ENCODE results near the gene SLC39A1. TPM values are rescaled to one million over a fixed set of nuclear protein-coding genes. Genes with fewer than 3 reads are reported as not detected.

SLC39A1 gene
- total and polyA plus RNA-seq, 2 of the 4 experiments (the other 2 are of a cell fraction): 89.1 to 97.7 TPM

- Histone ChIP-seq H2BK5ac (ENCODE audit: low read depth, low read length, poor library complexity, severe bottlenecking) (peak within 1 kb of the TSS; percentile 94), H3K27me3 (ENCODE audit: control insufficient read depth, insufficient read depth, low read length) (no peaks in the 10 kb centered on the region), H3K9me3 (ENCODE audit: control insufficient read depth, insufficient read depth, low read length) (no peaks in the 10 kb centered on the region), H2AK9ac (replicated peaks; ENCODE audit: low read depth, low read length, poor library complexity) (peak within 1 kb of the TSS; percentile 99), H3K56ac (ENCODE audit: extremely low read depth, insufficient read depth, low read length) (peak within 1 kb of the TSS; percentile 94), H2AK5ac (ENCODE audit: low read depth, low read length) (peak within 1 kb of the TSS; percentile 98), H4K91ac (ENCODE audit: insufficient read depth, low read depth, low read length) (peak within 1 kb of the TSS; percentile 93), H2BK15ac (ENCODE audit: low read depth, low read length) (no peak within 1 kb of the TSS; the same call in 2 of the 3 replicates), H4K8ac (ENCODE audit: low read depth in 2 of 2, low read length in 2 of 2) (peak within 1 kb of the TSS; percentile 6 to 99), H3K4me2 (ENCODE audit: low read depth, low read length) (peak within 1 kb of the TSS; percentile 86), H2BK120ac (ENCODE audit: low read depth, low read length) (peak within 1 kb of the TSS; percentile 64; the same call in 1 of the 2 replicates), H3K4me3 (ENCODE audit: insufficient read depth, low read depth, low read length) (peak within 1 kb of the TSS; percentile 57), H4K5ac (ENCODE audit: low read depth, low read length) (peak within 1 kb of the TSS; percentile 63), H3K9me1 (ENCODE audit: insufficient read depth, low read length) (peaks cover 4% of the 10 kb centered on the region; the same call in 1 of the 2 replicates), H3K27ac (ENCODE audit: insufficient read depth, low read length) (peak within 1 kb of the TSS; percentile 83), H2BK20ac (ENCODE audit: low read depth, low read length) (peak within 1 kb of the TSS; percentile 41; the same call in 1 of the 2 replicates), H3K14ac (replicated peaks; ENCODE audit: low read depth, low read length) (peak within 1 kb of the TSS; percentile 100), H3K4me1 (ENCODE audit: control insufficient read depth, insufficient read depth, low read length) (0 out of 2 replicates have a peak, but pooled peaks cover 2% of the 10 kb centered on the region), H3K36me3 (ENCODE audit: control insufficient read depth, insufficient read depth, low read length) (peaks cover 27% of the 10 kb centered on the region), H3K23ac (ENCODE audit: low read depth, low read length) (peak within 1 kb of the TSS; percentile 99), H4K20me1 (ENCODE audit: insufficient read depth, low read length) (peaks cover 23% of the 10 kb centered on the region; the same call in 1 of the 2 replicates), H2AFZ (replicated peaks; ENCODE audit: low read length, poor library complexity) (peak within 1 kb of the TSS; percentile 88), H3K4ac (ENCODE audit: low read depth, low read length) (peak within 1 kb of the TSS; percentile 99), H3K9ac (ENCODE audit: low read depth, low read length) (peak within 1 kb of the TSS; percentile 86), H3K79me1 (ENCODE audit: low read depth in 1 of 2, low read length in 2 of 2) (peaks cover 21 to 44% of the 10 kb centered on the region in 2 experiments), H3K18ac (ENCODE audit: low read depth, low read length) (peak within 1 kb of the TSS; percentile 56)
- dilution Hi-C loops (cut with HindIII; ENCODE audit: low sequenced_read_pairs, unreplicated experiment) (no loop called here), in situ Hi-C loops (cut with MboI; ENCODE audit: low sequenced_read_pairs) (no loop called here), intact Hi-C loops (cut with micrococcal nuclease) (loop anchor here (2.0 kb wide), 2 partner anchors 166 to 192 kb away; no protein-coding TSS in a partner anchor)
- peak; percentile 55 for ATAC-seq (ENCODE audit: low read depth)
- peak; percentile 99 for DNase-seq
- POLR2A ChIA-PET (ENCODE audit: unreplicated experiment): interaction anchor here (0.5 to 1.0 kb wide), 11 partner anchors 9 to 263 kb away, joined by 3 to 18 read pairs (median 4); partner anchors contain the start of genes CREB3L4, CRTC2 and INTS3
- WGBS, 2 experiments (ENCODE audit: extremely low coverage in 2 of 2, insufficient read length in 1 of 2): 0% methylated on average over 2 of the region's 36 CpGs; no CpG with 5 or more reads in 1 of the 2 experiments
- CTCF ChIA-PET: interaction anchor here (0.6 kb wide), 1 partner anchor 40 kb away, joined by 3 read pairs; no protein-coding TSS in a partner anchor
- no TSS peak for BruUV-seq (replicated peaks)
- no peak for TF ChIP-seq CTCF (conservative IDR thresholded peaks at IDR 0.05; ENCODE audit: low read depth, low read length)
- peak; percentile 47; the same call in 1 of the 2 replicates for TF ChIP-seq FOS (IDR thresholded peaks at IDR 0.05; ENCODE audit: low read depth, low read length)
- TF ChIP-seq NFE2L2 (IDR thresholded peaks at IDR 0.05; ENCODE audit: low read depth, low read length): no peak; the same call in 1 of the 2 replicates
- TF ChIP-seq CEBPB (IDR thresholded peaks at IDR 0.05; ENCODE audit: low read depth, low read length): peak; percentile 93
- no peak for TF ChIP-seq RFX5 (IDR thresholded peaks at IDR 0.05; ENCODE audit: low read depth, low read length)
- TF ChIP-seq ELK1 (IDR thresholded peaks at IDR 0.05; ENCODE audit: borderline replicate concordance, low read depth, low read length): 0 out of 2 replicates have a peak, but pooled peaks have one; percentile 30
- TF ChIP-seq CHD1 (IDR thresholded peaks at IDR 0.05; ENCODE audit: low read depth, low read length): peak; percentile 60; the same call in 1 of the 2 replicates
- TF ChIP-seq USF2 (IDR thresholded peaks at IDR 0.05; ENCODE audit: low read depth, low read length): peak; percentile 3
- TF ChIP-seq RCOR1 (IDR thresholded peaks at IDR 0.05; ENCODE audit: insufficient replicate concordance, low read length): no peak
- TF ChIP-seq MAFK (IDR thresholded peaks at IDR 0.05; ENCODE audit: low read depth, low read length): no peak
- peak; percentile 76 for TF ChIP-seq BHLHE40 (IDR thresholded peaks at IDR 0.05; ENCODE audit: low read depth, low read length)
- TF ChIP-seq MAZ (IDR thresholded peaks at IDR 0.05; ENCODE audit: borderline replicate concordance, low read depth, low read length): peak; percentile 58; the same call in 1 of the 2 replicates
- TF ChIP-seq RAD21 (IDR thresholded peaks at IDR 0.05; ENCODE audit: low read length): no peak
Measured at GRCh38 chr1:153990468-153991150, 27.3 kb upstream of the SLC39A1 start, which contains the start of gene RPS27. TSS of gene RPS27 (plus strand) at chr1:153990762. CDS start at chr1:153990797, 35 bp downstream.
